Keratinocyte (primary cell): ENCODE measurements around the gene SH3D19.

ENCODE experiments used
- CTCF ChIP-seq, 3 experiments: IDR thresholded peaks in 1 of 3; conservative IDR thresholded peaks in 1 of 3; optimal IDR thresholded peaks in 1 of 3; 2 replicates in 2 of 3; 3 replicates in 1 of 3; pipeline versions ENCODE3 to v1.5.1; 2011; ENCODE audit warnings: low read length in 3 of 3, mild to moderate bottlenecking in 3 of 3, moderate library complexity in 2 of 3, control low read depth in 1 of 3, inconsistent platforms in 1 of 3; ENCODE audit not compliant: insufficient read depth in 2 of 3; ENCODE audit errors: extremely low read depth in 1 of 3
- EZH2 ChIP-seq: IDR thresholded peaks from one replicate; pipeline ENCODE4 v1.6.1; 2012; ENCODE audit warnings: inconsistent platforms, mild to moderate bottlenecking, low read length, moderate library complexity

GRCh38 chr4:151100531-151100930, 224.9 kb downstream of the SH3D19 start:
- TF ChIP-seq EZH2, result no peak
- no peak for TF ChIP-seq CTCF (optimal IDR thresholded peaks at IDR 0.05 in 1 of 3, IDR thresholded peaks at IDR 0.05 in 1 of 3, conservative IDR thresholded peaks at IDR 0.05 in 1 of 3; ENCODE audit: extremely low read depth in 1 of 3, insufficient read depth in 2 of 3, low read length in 3 of 3)
